Esophagus muscularis mucosa (tissue), 3 donors: ENCODE measurements around the gene HSPBAP1.

Experiments
- CTCF ChIP-seq, 3 experiments: fragments of 200-600 bp in 2 of 3; fragments of 450-650 bp in 1 of 3; sonication (generic) in 2 of 3; IDR thresholded peaks; one replicate each; pipeline ENCODE4 v1.5.1; 2017 to 2019; ENCODE audit warnings: antibody characterized with exemption in 3 of 3, mild to moderate bottlenecking in 2 of 3, moderate library complexity in 1 of 3
- POLR2A ChIP-seq: fragments of 450-650 bp; IDR thresholded peaks from one replicate; pipeline ENCODE4 v1.6.1; 2017; ENCODE audit warnings: antibody characterized with exemption, moderate library complexity, mild to moderate bottlenecking, low read depth

GRCh38 chr3:122728756-122729514 is 64.7 kb downstream of the HSPBAP1 start:
- TF ChIP-seq POLR2A (no peak), CTCF (IDR thresholded peaks at IDR 0.05) (no peak)
